Measurements from ENCODE around the gene RALGPS1.
A peak's percentile ranks its signal among the peaks of the same experiment; 100 is the strongest.

Gene RALGPS1

DNA sequence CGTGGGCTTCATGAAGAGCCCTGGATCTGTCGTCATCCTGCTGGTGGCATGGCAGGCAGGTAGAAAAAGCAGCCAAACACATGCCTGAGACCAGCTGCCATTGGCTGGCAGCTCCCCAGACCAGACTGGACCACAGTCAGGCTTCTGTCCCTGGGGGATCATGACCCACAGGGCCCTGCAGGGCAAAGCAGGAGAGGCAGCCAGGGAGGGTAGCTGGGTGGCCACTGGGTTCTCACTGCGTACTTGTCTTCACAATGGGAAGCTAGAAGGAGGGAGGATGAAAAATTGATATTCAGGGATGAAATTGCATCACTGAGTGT lies 282.2 kb downstream of the RALGPS1 start:
- no peak for DNase-seq

DNA sequence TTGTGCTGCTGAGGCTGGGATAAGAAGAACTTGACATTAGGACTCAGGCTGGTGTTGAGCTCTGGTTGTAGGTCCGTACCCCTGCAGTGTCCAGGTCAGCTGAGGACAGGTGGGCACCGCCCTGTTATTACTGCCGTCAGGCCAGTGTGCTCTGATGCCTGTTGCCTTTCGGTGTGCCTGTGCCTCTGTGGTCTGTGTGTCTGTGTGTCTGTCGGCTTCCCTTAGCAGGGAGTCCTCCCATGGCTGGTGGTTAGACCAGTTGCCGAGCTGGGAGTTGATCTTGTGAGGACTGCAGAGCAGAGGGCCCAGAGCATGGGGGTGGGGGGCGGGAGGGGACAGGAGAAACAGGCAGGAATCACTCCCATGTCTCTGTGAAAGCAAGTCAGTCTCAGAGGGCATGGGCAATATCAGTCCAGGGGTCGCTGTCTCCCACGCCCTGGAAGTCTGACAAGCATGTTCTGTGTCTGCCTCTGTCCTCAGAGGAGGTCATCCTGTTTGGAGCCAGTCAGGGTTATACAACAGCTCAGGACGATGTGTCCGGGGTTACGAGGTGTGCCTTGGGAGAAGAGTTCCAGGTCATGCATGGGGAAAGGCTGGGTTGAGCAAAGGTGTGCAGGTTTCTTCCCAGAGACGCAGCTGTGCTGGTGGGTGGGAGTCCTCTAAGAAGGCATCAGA lies 282.7 kb downstream of the RALGPS1 start:
- DNase-seq, result no peak

DNA sequence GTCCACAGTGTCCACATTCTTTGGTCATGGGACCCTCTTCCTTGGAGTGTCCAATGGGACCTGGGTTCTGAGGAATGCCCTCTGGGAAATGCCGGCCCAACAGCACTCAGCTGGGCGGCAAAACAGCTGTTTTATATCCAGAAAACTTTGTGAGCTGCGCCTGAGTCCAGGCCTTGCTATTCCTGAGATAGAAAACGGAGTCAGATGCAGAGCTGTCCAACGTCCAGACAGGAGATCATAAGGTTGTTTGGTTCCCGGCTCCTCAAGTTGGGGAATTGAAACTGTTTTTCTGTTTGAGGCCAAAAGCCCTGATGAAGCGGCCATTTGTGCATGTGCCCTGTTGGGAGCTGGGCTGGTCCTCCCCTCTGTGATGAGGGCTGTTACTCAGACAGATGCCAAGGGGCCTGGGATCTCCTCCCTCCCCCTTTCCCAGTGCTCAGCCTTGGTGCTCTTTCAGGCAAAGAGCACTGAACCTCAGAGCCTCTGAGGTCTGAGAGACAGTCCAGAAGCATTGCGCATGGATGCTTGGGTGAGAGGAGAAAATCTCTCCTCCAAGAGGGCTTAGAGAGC lies 283.4 kb downstream of the RALGPS1 start:
- DNase-seq, result no peak

- DNase-seq, result no peak
Measured at GRCh38 chr9:127198587-127198986, 284.0 kb downstream of the RALGPS1 start.

DNA sequence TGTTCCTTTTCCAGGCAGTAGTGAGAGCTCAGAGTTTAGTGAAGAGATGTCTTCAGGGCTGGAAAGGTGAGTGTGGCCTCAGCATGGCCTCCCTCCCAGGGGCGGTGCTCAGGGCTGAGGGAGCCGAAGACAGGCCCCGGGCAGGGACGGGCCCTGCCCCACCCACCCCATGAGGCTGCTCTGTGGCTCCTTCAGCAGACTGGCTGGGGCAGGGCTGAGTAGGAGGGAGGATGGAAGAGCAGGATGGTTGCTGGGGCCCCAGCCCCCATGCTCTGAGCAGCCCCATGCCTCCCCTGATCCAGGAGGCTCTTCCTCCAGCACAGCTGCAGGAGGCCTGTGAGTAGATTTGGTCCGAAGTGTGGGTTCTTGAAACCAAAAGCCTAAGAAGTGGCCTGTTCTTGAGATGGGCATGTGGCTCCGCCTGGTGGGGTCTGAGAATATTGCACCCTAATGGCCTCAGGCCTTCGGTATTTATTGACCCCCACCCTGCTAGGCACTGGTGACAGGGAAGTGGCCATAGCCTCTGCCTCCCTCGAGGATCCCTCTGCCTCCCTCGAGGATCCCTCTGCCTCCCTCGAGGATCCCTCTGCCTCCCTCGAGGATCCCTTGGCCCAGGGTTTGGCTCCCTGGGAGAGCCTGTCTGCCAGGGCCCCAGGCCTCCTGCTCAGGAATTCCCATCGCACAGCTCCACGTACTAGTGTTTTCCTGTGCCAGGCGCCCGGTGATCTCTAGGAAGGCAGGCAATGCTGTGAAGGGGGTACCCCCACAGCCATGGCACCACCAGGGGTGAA lies 284.6 kb downstream of the RALGPS1 start:
- DNase-seq, result peak; percentile 54

- DNase-seq, result no peak
Measured at GRCh38 chr9:127200106-127200862, 285.7 kb downstream of the RALGPS1 start.

GRCh38 chr9:127201071-127201541 lies 286.5 kb downstream of the RALGPS1 start:
- DNase-seq, result no peak

DNA sequence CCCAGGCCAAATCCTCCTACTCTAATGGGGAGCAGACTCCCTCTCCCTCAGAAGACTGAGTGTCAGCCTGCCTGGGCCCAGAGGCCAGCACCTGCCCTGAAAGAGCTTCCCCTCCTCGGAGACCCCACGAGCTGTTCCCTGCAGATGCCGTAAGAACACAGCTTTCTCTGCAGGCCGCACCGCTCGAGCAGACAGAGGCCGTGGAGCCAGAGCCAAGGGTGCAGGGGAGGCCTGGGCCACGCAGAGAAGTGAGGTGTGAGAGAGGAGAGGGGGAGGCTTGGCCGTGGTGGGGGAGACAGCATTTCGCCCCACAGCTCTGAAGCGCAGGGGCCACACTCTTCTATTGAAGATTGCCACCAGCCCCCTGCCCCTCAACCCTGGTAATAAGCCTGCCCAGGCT lies 287.1 kb downstream of the RALGPS1 start:
- no peak for DNase-seq

- DNase-seq, result no peak
Measured at GRCh38 chr9:127202461-127203169, 288.0 kb downstream of the RALGPS1 start.

DNA sequence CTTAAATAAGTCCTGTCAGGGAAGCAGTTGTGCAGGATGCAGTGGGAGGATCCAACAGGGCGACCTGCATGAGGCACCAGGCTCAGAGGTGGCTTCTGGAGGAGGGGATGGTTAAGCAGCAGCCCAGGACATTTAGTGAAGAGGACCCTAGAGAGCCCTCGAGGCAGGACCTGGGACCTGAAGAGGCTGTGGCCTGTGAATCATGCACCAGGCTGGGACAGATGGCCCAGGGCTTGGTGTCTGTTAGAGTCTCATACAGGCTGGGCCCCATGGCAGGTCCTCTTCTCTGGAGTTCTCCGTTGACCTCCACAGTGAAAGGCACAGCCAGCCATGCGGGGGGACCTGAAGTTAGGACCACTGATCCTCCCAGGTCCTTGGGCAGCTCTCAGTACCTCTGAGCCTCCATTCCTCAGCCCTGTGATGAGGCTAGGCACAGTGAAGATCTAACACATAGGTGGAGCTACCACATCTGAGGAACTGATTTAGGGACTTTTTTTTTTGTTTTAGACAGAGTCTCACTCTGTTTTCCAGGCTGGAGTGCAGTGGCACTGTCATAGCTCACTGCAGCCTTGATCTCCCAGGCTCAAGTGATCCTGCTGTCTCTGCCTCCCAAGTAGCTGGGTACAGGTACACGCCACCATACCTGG lies 289.2 kb downstream of the RALGPS1 start:
- no peak for DNase-seq

DNA sequence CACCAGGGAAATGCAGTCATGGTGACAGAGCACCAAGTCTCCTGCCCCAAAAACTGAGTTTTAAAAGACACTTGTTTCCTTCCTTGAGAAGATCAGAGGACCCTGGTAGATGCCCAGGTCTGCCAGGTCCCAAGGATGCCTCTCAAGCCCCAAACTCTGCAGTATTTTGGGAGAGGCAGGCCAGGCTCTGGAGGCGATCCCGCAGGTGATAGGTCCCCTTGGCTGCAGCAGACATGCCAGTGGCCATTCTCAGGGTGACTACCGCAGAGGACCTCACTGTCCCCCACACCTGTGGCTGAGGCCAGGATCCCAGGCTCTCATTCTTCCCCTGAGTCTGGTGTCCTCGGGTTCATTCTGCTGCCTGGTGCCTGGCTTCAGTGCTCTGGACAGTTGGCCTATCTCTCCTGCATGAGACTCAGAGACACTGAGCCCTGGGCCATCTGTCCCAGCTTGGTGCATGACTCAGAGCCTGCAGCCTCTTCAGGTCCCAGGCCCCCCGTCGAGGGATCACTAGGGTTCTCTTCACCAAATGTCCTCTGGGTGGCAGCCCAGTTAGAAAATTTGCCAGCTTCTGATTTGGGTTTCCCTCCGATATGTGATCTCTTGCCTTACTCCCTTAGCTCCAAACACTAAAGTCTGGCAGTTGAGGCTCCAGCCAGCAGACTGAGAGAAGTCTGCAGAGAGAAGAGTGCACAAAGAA lies 290.3 kb downstream of the RALGPS1 start:
- DNase-seq, result no peak

DNA sequence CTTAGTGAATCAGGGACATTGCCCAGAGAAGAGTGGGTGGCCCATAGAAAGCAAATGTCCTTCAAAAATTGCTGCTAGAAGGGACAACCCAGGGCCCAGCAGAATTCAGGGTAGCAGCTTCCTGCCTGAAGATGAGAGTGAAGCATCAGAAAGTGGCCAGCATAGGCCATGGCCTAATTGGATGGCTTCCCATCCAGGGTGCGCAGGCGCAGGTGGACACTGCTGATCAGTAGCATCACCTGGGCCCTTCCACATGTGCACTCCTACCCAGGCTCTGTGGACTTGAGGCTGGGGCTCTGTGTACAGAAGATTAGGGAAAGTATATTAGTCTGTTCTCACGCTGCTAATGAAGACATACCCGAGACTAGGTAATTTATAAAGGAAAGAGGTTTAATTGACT lies 291.4 kb downstream of the RALGPS1 start:
- DNase-seq, result no peak

- DNase-seq, result no peak
Measured at GRCh38 chr9:127206666-127207065, 292.1 kb downstream of the RALGPS1 start.

GRCh38 chr9:127207734-127208410 lies 293.3 kb downstream of the RALGPS1 start:
- DNase-seq, result no peak

GRCh38 chr9:127208416-127208815 lies 293.8 kb downstream of the RALGPS1 start:
- DNase-seq, result no peak

- DNase-seq, result no peak
Measured at GRCh38 chr9:127209220-127209619, 294.6 kb downstream of the RALGPS1 start.

GRCh38 chr9:127209948-127210640 lies 295.5 kb downstream of the RALGPS1 start:
- DNase-seq, result no peak

GRCh38 chr9:127210851-127211730 lies 296.5 kb downstream of the RALGPS1 start:
- DNase-seq, result no peak

- no peak for DNase-seq
Measured at GRCh38 chr9:127211983-127212382, 297.4 kb downstream of the RALGPS1 start.
